GM12865 (cell line): ENCODE data around the gene BRIP1.

Experiments
- DNase-seq: peaks from one replicate; pipeline ENCODE4 v3.0.0; 2010; ENCODE audit warnings: low read depth
- H3K4me3 ChIP-seq: 2 replicates; pipeline ENCODE4 v1.5.1; 2011; ENCODE audit warnings: mild to moderate bottlenecking, low read depth, low read length, control low read depth
- CTCF ChIP-seq: IDR thresholded peaks from 2 replicates; pipeline ENCODE4 v1.5.1; 2011; ENCODE audit warnings: low read length, control low read depth, low read depth, inconsistent platforms; ENCODE audit not compliant: insufficient read depth; ENCODE audit errors: missing control alignments

The BRIP1 gene

GRCh38 chr17:61660746-61661485 is 202.4 kb downstream of the BRIP1 start:
- no peak for DNase-seq
- TF ChIP-seq CTCF = no peak
- no peak overlapping the region for H3K4me3 ChIP-seq

- DNase-seq = no peak
- TF ChIP-seq CTCF = no peak
- H3K4me3 ChIP-seq = no peak overlapping the region
Observed at GRCh38 chr17:61659437-61659836, 203.9 kb downstream of the BRIP1 start.

- no peak overlapping the region for H3K4me3 ChIP-seq
- no peak for DNase-seq
- no peak for TF ChIP-seq CTCF
Observed at GRCh38 chr17:61658183-61658582, 205.1 kb downstream of the BRIP1 start.

- no peak overlapping the region for H3K4me3 ChIP-seq
- no peak for DNase-seq
- TF ChIP-seq CTCF = no peak
Observed at GRCh38 chr17:61657338-61657737, 206.0 kb downstream of the BRIP1 start.

GRCh38 chr17:61656721-61657217 is 206.6 kb downstream of the BRIP1 start:
- no peak for DNase-seq
- H3K4me3 ChIP-seq = no peak overlapping the region
- TF ChIP-seq CTCF = no peak

GRCh38 chr17:61650749-61651148 is 212.6 kb downstream of the BRIP1 start:
- TF ChIP-seq CTCF = no peak
- H3K4me3 ChIP-seq = no peak overlapping the region
- DNase-seq = no peak

- H3K4me3 ChIP-seq = no peak overlapping the region
- no peak for DNase-seq
- no peak for TF ChIP-seq CTCF
Observed at GRCh38 chr17:61648587-61648986, 214.7 kb downstream of the BRIP1 start.
